Natural killer cell (primary cell): ENCODE results near the gene FAM83F. TPM values are rescaled to one million over a fixed set of nuclear protein-coding genes. Genes with fewer than 3 reads are reported as not detected.
A peak's percentile ranks its signal among the peaks of the same experiment; 100 is the strongest.

Experiments
- ATAC-seq, 3 donors: fragments of 150-1000 bp in 2 of 3; fragments of 200-7000 bp in 1 of 3; cut with Tn5 transposase; 1 replicate in 1 of 3; 2 replicates in 2 of 3; pipeline ENCODE4 v1.10.0; 2021; ENCODE audit warnings: mild to moderate bottlenecking in 2 of 3, moderate library complexity in 2 of 3
- DNase-seq, 2 donors: peaks; one replicate each; pipeline versions ENCODE4 v3.0.0 to v3.0.0-alpha.2; 2013 to 2021; ENCODE audit warnings: mixed read lengths in 1 of 2
- H3K27ac ChIP-seq: one replicate; pipeline ENCODE4 v1.5.1; 2013; ENCODE audit warnings: mild to moderate bottlenecking, low read length
- H3K27me3 ChIP-seq: one replicate; pipeline ENCODE4 v1.6.1; 2013; ENCODE audit warnings: low read length; ENCODE audit not compliant: control insufficient read depth, insufficient read depth
- H3K36me3 ChIP-seq: one replicate; pipeline ENCODE4 v1.6.1; 2013; ENCODE audit warnings: low read length; ENCODE audit not compliant: control insufficient read depth, insufficient read depth
- H3K4me1 ChIP-seq: one replicate; pipeline ENCODE4 v1.6.1; 2013; ENCODE audit warnings: low read length; ENCODE audit not compliant: control insufficient read depth, insufficient read depth
- H3K4me3 ChIP-seq: one replicate; pipeline ENCODE4 v1.5.1; 2013; ENCODE audit warnings: low read length
- H3K9me3 ChIP-seq: one replicate; pipeline ENCODE4 v1.6.1; 2013; ENCODE audit warnings: low read length; ENCODE audit not compliant: control insufficient read depth, insufficient read depth
- H3K27ac Mint-ChIP-seq, 2 donors: one replicate each; pipeline ENCODE4 v1.8.0; 2022; ENCODE audit warnings: mild to moderate bottlenecking in 2 of 2, mixed read lengths in 2 of 2, moderate library complexity in 1 of 2
- H3K27me3 Mint-ChIP-seq, 2 donors: one replicate each; pipeline ENCODE4 v1.8.0; 2022; ENCODE audit warnings: low read depth in 2 of 2, mixed read lengths in 2 of 2
- H3K36me3 Mint-ChIP-seq: one replicate; pipeline ENCODE4 v1.8.0; 2022; ENCODE audit warnings: mixed read lengths
- H3K4me1 Mint-ChIP-seq, 2 donors: one replicate each; pipeline ENCODE4 v1.8.0; 2022; ENCODE audit warnings: mixed read lengths in 2 of 2
- H3K4me3 Mint-ChIP-seq: one replicate; pipeline ENCODE4 v1.8.0; 2022; ENCODE audit warnings: mild to moderate bottlenecking, moderate library complexity, mixed read lengths
- H3K9me3 Mint-ChIP-seq, 2 donors: one replicate each; pipeline ENCODE4 v1.8.0; 2022; ENCODE audit warnings: mixed read lengths in 2 of 2
- CTCF ChIP-seq: fragments of 200-600 bp; IDR thresholded peaks from one replicate; pipeline ENCODE4 v1.8.0; 2022; ENCODE audit warnings: antibody characterized with exemption
- WGBS: methylation state at CpG from one replicate; pipeline ENCODE4 v1.1.7; 2013; ENCODE audit warnings: missing lambda C conversion rate; ENCODE audit not compliant: insufficient coverage; 5-methylcytosine and 5-hydroxymethylcytosine counted together
- intact Hi-C: fragments of 100-400 bp; cut with micrococcal nuclease; formaldehyde crosslinking; loops from one replicate; pipeline ENCODE4 v1.14.2; 2022
- total RNA-seq, 4 donors: library from RNA; stranded (reverse); fragments of 120-200 nt in 1 of 4; gene quantifications; one replicate each; pipeline versions ENCODE4 v1.2.3 to v1.2.4, GENCODE V29; 2013 to 2022

Gene FAM83F
- total RNA-seq, 3 donors from 2014 or later (not counting 1 experiment from before 2014, with no cell fraction given) = 1.0 to 7.5 TPM; not detected in 1

GRCh38 chr22:40044870-40045834 lies 50.4 kb downstream of the FAM83F start:
- no peaks in the 10 kb centered on the region for H3K36me3 ChIP-seq
- H3K36me3 Mint-ChIP-seq = no peaks in the 10 kb centered on the region
- no peaks in the 10 kb centered on the region for H3K9me3 ChIP-seq
- H3K27me3 ChIP-seq = no peaks in the 10 kb centered on the region
- peak; percentile 81 to 86 for DNase-seq
- peak overlapping the region; percentile 87 for H3K27ac ChIP-seq
- peaks cover 40 to 43% of the 10 kb centered on the region in 2 donors for H3K4me1 Mint-ChIP-seq
- peak overlapping the region; percentile 97 to 99 for H3K27ac Mint-ChIP-seq
- H3K4me3 Mint-ChIP-seq = peak overlapping the region; percentile 97
- WGBS = under 1% methylated on average over 138 of the region's 138 CpGs
- ATAC-seq = peak; percentile 30 to 59 (median 40)
- intact Hi-C loops = loop anchor here (1.0 to 10.0 kb wide), 7 partner anchors 132 to 870 kb away; partner anchors contain the start of genes ADSL, ATF4, MIEF1 and RPS19BP1
- peak overlapping the region; percentile 80 for H3K4me3 ChIP-seq
- peaks cover 24% of the 10 kb centered on the region for H3K4me1 ChIP-seq
- peaks cover under 1 to 6% of the 10 kb centered on the region in 2 donors for H3K27me3 Mint-ChIP-seq
- TF ChIP-seq CTCF = no peak
- no peaks in the 10 kb centered on the region for H3K9me3 Mint-ChIP-seq

DNA sequence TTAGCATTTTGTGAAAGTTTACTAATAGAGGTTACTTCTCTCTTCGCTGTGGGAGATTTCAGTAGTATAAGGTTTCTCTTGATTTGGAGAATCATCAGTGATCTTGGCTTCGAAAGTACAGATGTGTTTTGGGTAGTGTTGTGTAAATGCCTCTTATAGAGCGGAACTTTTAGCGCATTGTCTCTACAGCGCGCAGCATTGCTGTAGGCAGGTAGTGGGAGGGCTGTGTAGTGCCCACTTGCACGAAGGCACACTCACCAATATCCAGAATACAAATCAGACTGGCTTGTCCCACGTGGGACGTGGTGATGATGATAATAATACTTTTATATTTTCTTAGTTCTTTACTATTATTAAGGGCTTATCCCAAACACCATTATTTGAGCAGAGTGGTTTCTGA lies 51.4 kb downstream of the FAM83F start:
- peak overlapping the region; percentile 75 for H3K4me3 Mint-ChIP-seq
- Histone ChIP-seq H3K4me3 (no peak overlapping the region), H3K9me3 (no peaks in the 10 kb centered on the region), H3K36me3 (no peaks in the 10 kb centered on the region), H3K27ac (peak overlapping the region; percentile 85), H3K27me3 (no peaks in the 10 kb centered on the region), H3K4me1 (peaks cover 34% of the 10 kb centered on the region)
- no peak for ATAC-seq
- WGBS = 85% methylated on average over 4 of the region's 9 CpGs
- DNase-seq = peak in 1 of 2 donors; percentile 47
- peak overlapping the region; percentile 89 to 97 for H3K27ac Mint-ChIP-seq
- TF ChIP-seq CTCF = no peak
- peaks cover 0 to under 1% of the 10 kb centered on the region in 2 donors for H3K27me3 Mint-ChIP-seq
- no peaks in the 10 kb centered on the region for H3K36me3 Mint-ChIP-seq
- intact Hi-C loops = loop anchor here (5.0 to 10.0 kb wide), 2 partner anchors 196 to 871 kb away; no protein-coding TSS in a partner anchor
- no peaks in the 10 kb centered on the region for H3K9me3 Mint-ChIP-seq
- peaks cover 48 to 53% of the 10 kb centered on the region in 2 donors for H3K4me1 Mint-ChIP-seq

GRCh38 chr22:40050258-40050657 lies 55.5 kb downstream of the FAM83F start:
- peak overlapping the region; percentile 21 for H3K4me3 Mint-ChIP-seq

More at GRCh38 chr22:40050258-40050657, 55.5 kb downstream of the FAM83F start:
- TF ChIP-seq CTCF = no peak
- Mint-ChIP-seq H3K36me3 (no peaks in the 10 kb centered on the region), H3K9me3 (no peaks in the 10 kb centered on the region), H3K27ac (peak overlapping the region; percentile 56 to 67), H3K27me3 (no peaks in the 10 kb centered on the region), H3K4me1 (peaks cover 64% of the 10 kb centered on the region in 2 donors)
- intact Hi-C loops = loop anchor here (10.0 kb wide), 1 partner anchor 55 kb away; no protein-coding TSS in a partner anchor
- peak overlapping the region; percentile 34 for H3K27ac ChIP-seq
- H3K9me3 ChIP-seq = no peaks in the 10 kb centered on the region
- WGBS = 17% methylated on average over 3 of the region's 3 CpGs
- H3K4me1 ChIP-seq = peaks cover 51% of the 10 kb centered on the region
- H3K27me3 ChIP-seq = no peaks in the 10 kb centered on the region
- DNase-seq = no peak
- ATAC-seq = peak in 1 of 3 donors; percentile 40
- no peak overlapping the region for H3K4me3 ChIP-seq
- H3K36me3 ChIP-seq = no peaks in the 10 kb centered on the region
